ENCODE measurements around the gene KRT26.
"Not testable (repeated sequence)": the region's sequence is repeated elsewhere in the genome, so short reads cannot be mapped to it uniquely, and the experiment has no call there.

Gene KRT26

DNA sequence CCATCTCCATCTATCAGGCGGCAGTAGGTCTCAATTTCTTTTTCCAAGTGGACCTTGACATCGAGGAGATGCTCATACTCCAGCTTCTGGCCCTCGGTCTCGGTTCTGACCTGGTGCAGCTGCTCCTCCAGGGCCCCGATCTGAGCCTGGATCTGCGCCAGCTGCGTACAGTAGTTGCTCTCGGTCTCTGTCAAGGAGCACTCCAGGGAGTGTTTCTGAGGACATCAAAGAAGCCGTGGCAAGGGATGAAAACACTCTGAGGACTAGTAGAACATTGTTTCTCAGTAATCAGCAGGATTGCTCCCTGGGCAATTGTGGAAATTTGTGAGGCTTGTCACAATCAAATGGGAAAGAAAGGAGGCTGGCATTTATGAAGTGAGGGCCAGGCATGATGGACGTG lies 21.8 kb upstream of the KRT26 start:
- DNase-seq, result no peak

DNA sequence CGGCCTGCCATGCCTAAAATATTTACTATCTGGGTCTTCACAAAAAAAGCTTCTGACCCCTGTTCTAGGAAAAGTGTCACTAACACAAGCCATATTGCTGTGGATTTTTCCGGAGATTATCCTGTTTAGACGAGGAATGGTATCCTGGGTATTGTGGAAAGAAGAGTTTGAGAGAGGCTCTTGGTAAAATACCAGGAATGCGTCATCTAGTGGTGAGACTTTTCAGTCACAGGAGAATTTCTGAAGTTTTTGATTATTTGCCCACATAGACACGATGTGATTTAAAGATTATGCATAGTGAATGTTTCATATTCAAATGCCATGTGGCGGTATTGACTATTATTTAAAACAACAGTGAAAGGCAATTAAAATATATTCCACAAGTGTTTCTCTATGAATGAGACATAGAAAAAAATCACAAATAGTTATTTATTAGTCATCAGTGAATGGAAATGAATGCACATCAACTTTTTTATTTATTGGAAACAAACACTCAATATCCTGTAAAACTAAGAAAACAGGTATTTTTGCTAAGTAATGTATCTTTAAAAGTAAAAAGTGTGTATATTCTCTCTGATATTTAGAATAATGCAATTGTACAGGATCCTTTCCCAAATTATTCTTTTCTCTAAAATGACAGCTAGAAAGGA lies 19.9 kb upstream of the KRT26 start:
- DNase-seq, result peak; percentile 15 to 30

DNA sequence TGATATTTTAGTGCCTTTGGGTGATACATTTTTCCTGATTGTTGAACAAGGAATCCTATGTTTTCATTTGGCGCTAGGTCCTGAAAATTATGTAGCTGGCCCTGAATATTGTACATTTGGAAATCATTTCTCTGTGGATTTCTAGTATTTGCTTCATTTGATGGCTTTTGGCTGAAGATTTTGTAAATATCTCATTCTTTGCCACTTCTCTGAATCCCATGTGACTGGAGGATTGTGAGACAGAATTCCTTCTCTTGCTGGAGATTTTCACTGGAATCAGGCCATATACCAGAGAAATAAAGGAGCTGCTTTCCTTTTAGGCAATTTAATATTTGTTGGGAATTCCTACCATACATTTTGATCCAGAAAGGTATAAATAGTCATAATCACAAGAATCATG lies 19.1 kb upstream of the KRT26 start:
- no peak for DNase-seq

GRCh38 chr17:40782450-40782849 lies 10.4 kb upstream of the KRT26 start, which contains the start of gene KRT27:
TSS of gene KRT27 (minus strand) at chr17:40782550. CDS start at chr17:40782493, 57 bp downstream.
- DNase-seq, result no peak

DNA sequence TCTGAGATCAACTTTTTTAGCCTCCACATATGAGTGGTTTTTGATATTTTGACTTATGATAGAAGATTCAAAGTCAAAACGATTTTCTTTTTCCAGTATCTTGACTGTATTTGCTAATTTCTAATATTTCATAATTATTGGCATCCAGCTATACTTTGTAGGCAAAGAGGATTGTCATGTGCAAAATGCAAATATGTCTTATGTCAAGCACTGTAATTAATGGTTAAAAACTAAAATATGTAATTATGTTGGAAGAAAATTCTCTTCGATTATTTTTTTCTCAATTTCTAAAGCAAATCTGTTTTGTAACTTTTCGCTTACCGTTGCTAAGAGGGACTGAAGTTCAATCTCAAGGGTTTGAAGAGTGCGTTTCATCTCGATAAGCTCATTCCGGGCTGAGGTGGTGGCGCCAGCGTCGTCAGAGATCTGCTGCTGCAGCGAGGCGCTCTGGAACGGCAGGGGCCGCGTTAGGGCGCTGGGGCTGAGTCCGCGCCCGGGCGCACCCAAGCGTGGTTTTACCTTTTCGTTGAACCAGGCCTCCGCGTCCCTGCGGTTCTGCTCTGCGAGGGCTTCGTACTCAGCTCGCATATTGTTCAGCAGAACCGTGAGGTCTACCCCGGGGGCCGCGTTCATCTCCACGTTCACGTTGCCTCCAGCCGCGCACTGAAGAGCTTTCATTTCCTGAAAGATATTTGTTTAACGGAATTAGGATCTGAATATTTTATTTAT lies 7.3 kb upstream of the KRT26 start:
- no peak for DNase-seq

DNA sequence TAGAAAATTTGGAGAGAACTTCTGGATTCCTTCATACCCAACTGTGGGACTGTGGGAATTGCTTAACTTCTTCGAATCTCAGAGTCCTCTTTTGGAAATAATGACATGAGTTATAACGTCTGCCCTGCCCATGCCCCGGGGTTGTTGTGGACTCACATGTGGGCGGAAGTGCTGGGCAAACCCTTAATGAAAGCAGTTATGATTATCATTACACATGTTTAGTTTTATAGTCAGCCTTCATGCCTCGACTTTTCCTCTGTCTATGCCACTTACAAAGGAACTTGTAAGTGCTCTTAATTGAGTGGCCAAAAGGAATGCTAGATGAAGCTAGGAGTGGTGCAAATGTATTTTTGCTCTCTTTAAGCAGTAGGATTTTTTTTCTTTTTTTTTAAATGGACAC lies 6.5 kb upstream of the KRT26 start:
- DNase-seq, result no peak

DNA sequence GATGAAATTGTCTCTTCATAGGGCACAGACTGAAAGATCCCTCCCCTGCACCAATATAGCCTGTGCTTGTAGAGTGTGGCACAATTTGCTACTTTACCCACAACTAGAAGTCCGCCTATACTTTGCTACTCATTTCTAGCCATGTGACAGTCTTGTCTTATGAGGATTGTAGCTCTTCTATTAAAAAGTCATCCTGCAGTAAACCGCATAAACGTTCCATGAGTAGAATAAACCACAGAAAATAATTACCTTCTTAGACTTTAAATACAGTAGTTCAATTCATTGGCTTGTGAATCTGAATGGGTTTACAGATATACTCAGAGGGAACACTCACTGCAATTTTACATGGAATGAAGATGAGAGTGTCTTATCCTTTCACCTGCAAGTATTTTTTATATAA lies 6.0 kb upstream of the KRT26 start:
- no peak for DNase-seq

DNA sequence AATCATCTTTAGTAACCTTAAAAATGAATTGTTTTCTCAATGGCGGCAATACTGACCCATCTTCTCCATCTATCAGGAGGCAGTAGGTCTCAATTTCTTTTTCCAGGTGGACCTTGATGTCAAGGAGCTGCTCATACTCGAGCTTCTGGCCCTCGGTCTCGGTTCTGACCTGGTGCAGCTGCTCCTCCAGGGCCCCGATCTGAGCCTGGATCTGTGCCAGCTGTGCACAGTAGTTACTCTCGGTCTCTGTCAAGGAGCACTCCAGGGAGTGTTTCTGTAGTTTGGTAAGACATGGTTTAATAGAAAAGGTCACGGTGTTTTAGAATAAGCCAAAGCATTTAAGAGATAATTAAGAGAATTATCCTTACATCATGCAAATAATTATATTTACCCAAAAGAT lies 5.5 kb upstream of the KRT26 start:
- DNase-seq, result no peak

DNA sequence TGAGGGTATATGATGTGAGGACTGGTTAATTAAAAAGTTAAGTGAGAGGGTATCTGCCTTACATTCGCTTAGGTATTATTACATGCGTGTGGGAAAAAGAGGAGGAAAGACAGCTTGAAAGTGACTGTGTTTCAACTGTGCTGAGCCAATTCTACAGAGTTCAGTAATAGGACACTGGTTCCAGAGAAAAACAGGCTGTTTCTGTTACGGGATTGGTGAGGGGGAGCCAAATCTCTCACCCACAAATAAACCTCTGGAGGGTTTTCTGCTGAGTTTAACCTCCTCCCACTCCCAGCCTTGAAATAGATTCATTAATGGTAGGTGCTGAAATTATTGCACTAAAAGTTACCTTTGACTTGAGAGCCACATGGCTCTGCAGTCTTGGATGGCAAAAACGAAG lies 3.9 kb upstream of the KRT26 start:
- no peak for DNase-seq

- no peak for DNase-seq
Measured at GRCh38 chr17:40765657-40766056, 6.3 kb downstream of the KRT26 start.

DNA sequence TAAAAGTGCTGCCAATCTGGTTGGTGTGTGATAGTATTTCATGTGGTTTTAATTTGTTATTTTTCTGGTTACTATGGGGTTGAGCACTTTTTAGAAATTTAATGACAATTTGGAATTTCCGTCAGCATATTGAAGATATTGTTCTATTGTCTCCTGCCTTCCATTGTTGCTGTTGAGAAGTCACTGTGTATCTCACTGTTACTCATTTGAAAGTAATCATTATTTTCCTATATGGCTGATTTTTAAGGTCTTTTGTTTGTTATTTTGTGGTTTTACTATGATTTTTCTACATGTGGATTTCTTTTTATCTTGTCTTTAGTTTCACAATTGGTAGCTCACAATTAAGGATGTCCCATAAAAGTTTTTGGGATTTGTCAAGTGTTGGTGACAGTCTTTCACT lies 8.2 kb downstream of the KRT26 start:
- DNase-seq, result no peak

DNA sequence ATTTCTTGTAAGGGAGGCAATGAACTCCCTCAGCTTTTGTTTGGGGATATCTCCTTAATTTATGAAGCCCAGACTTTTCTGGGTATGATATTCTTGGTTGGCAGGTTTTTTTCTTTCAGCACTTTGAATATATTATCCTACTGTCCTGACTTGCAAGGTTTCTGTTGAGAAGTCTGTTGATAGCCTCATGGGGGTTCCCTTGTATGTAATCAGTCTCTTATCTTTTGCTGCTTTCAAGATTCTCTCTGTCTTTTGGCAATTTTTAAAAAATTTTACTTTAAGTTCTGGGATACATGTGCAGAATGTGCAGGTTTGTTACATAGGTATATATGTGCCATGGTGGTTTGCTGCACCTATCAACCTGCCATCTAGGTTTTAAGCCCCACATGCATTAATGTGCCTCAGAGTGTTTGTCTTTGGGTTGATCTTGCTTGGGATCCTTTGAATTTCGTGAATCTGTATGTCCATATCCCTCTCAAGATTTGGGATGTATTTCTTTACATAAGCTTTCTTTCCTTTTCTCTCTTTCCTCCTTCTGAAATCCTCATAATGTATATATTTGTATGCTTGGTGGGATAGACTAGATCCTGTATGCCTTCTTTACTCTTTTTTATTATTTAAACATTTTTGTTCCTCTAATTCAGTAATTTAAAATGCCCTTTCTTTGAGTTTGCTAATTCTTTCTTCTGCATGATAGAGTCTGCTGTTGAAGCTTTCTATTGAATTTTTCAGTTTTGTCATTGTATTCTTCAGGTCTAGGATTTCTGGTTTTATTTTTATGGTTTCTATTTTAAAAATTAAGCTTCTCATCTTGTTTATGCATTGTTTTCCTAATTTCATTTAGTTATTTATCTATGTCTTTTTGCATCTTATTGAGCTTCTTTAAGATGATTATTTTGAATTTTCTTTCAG lies 11.6 kb downstream of the KRT26 start:
- no peak for DNase-seq

- no peak for DNase-seq
Measured at GRCh38 chr17:40755231-40755630, 16.8 kb downstream of the KRT26 start, which contains the start of gene KRT25. TSS of gene KRT25 (minus strand) at chr17:40755331. CDS start at chr17:40755271, 60 bp downstream.

DNA sequence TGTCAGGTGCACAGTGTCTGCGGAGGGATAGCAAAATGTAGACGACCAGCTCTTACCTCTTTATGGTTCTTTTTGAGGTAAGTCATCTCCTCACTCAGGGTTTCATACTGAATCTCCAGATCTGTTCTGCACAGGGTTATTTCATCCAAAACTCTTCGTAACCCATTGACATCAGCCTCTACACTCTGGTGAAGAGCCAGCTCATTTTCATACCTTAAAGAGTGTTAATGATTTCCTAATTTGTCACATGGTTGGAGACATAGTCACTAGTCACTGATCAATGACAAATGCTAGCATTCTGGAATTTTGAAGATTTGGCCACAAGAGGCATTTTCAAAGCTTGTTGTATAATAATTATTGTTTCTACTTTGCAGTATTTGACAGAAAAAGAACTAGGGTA lies 18.2 kb downstream of the KRT26 start:
- DNase-seq, result no peak

GRCh38 chr17:40751065-40751464 lies 20.9 kb downstream of the KRT26 start:
- no peak for DNase-seq

- no peak for DNase-seq
Measured at GRCh38 chr17:40750391-40750790, 21.6 kb downstream of the KRT26 start.

DNA sequence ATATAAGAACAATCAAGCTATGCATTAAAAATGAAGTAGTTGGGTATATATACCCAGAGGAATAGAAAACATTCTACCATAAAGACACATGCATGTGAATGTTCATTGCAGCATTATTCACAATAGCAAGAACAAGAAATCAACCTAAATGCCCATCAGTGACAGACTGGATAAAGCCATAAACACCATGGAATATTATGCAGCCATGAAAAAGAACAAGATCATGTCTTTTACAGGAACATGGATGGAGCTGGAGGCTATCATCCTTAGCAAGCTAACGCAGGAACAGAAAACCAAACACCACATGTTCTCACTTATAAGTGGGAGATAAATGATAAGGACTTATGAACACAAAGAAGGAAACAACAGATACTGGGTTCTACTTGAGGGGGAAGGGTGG lies 23.3 kb downstream of the KRT26 start:
- DNase-seq, result not testable (repeated sequence)

DNA sequence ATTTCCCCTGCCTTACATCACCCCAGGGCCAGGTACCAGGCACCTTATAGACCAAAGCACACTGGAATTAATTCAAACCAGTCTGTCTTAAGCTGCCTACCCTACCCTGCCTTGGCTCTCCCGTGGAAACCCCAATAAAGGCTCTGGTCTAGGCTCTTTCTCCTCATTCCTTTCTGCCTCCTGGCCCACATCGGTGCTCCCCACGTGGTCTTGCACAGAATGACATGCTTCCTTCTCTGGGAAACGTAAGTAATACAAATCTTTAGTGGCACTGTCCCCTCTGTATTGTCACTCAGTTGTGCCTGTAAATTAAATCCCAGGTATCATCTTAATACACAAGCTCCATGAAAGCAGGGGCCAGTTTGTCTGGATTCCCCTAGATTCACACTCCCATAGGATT lies 33.4 kb downstream of the KRT26 start:
- DNase-seq, result no peak

- no peak for DNase-seq
Measured at GRCh38 chr17:40735016-40735415, 37.0 kb downstream of the KRT26 start.

DNA sequence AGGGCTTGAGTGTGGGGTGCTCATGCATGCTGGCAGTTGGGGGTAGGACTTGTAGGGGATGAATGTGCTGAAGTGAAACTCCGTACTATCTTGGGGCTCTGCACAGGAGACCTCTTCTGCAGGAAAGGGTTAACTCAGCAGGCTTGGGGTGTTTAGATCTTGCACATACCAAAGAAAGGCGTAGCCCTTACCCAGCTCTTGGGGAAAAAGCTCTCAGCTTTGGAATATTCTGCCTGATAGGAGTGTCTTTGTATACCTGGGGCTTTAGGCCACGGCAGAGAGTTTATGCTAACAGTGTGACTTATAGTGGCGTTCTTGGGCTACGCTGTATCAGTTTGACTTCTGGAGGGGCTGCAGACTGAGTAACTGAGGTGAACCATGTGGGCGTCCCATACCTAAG lies 38.0 kb downstream of the KRT26 start:
- no peak for DNase-seq

- no peak for DNase-seq
Measured at GRCh38 chr17:40730970-40731369, 41.0 kb downstream of the KRT26 start.

GRCh38 chr17:40727447-40728231 lies 44.4 kb downstream of the KRT26 start:
- DNase-seq, result no peak

DNA sequence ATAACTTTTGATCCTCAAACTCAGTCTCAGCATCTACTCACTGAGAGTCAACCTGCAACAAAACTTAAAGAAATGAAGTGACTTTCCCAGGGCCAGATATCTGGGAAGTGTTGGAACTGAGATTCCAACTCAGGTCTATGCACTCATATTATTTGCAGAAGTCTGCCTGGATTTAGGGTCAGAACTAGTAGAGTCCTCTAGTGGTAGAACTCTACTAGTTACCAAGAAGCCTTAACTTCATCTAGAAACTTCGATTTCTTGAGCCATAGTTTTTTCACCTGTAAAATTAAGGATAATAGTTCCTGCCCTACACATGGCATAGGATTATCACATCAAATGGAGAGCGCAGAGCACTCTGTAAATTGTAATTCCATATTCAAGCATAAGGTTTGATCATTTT lies 45.1 kb downstream of the KRT26 start:
- peak; percentile 18 to 30 for DNase-seq

All from AML-193 (cell line).